NOMO-1 treated with dmso at 0.1 percent for 144 hours (cell line): ENCODE results near the gene EHMT1.

Experiments
- DNase-seq: peaks from one replicate; lab custom pipeline; 2025; ENCODE audit not compliant: unreplicated experiment; lab: John Stamatoyannopoulos, UW

EHMT1 gene

GRCh38 chr9:137817236-137818200, 198.7 kb downstream of the EHMT1 start:
- DNase-seq = no peak

- DNase-seq = no peak
Observed at GRCh38 chr9:137818286-137818685, 199.5 kb downstream of the EHMT1 start.

GRCh38 chr9:137820161-137820855, 201.5 kb downstream of the EHMT1 start:
- DNase-seq = no peak

- DNase-seq = no peak
Observed at GRCh38 chr9:137823986-137824771, 205.4 kb downstream of the EHMT1 start.

GRCh38 chr9:137825324-137825989, 206.7 kb downstream of the EHMT1 start:
- DNase-seq = no peak

GRCh38 chr9:137827908-137828526, 209.2 kb downstream of the EHMT1 start:
- no peak for DNase-seq

GRCh38 chr9:137828527-137829259, 209.9 kb downstream of the EHMT1 start:
- no peak for DNase-seq

GRCh38 chr9:137829260-137829996, 210.6 kb downstream of the EHMT1 start:
- DNase-seq = no peak

GRCh38 chr9:137832191-137832700, 213.4 kb downstream of the EHMT1 start:
- no peak for DNase-seq

GRCh38 chr9:137832830-137833590, 214.2 kb downstream of the EHMT1 start:
- DNase-seq = no peak

- no peak for DNase-seq
Observed at GRCh38 chr9:137833721-137834613, 215.2 kb downstream of the EHMT1 start.

GRCh38 chr9:137834846-137835546, 216.2 kb downstream of the EHMT1 start:
- no peak for DNase-seq

GRCh38 chr9:137836151-137836830, 217.5 kb downstream of the EHMT1 start:
- no peak for DNase-seq

- DNase-seq = no peak
Observed at GRCh38 chr9:137836831-137837241, 218.0 kb downstream of the EHMT1 start.

GRCh38 chr9:137837345-137838278, 218.8 kb downstream of the EHMT1 start:
- no peak for DNase-seq
